T-helper 1 cell (primary cell): ENCODE data around the gene HIC2.
"Not testable (repeated sequence)": the region's sequence is repeated elsewhere in the genome, so short reads cannot be mapped to it uniquely, and the experiment has no call there.

Experiments
- DNase-seq, 5 donors: peaks; one replicate each; pipeline ENCODE4 v3.0.0-alpha.2; 2012 to 2020

HIC2 gene

DNA sequence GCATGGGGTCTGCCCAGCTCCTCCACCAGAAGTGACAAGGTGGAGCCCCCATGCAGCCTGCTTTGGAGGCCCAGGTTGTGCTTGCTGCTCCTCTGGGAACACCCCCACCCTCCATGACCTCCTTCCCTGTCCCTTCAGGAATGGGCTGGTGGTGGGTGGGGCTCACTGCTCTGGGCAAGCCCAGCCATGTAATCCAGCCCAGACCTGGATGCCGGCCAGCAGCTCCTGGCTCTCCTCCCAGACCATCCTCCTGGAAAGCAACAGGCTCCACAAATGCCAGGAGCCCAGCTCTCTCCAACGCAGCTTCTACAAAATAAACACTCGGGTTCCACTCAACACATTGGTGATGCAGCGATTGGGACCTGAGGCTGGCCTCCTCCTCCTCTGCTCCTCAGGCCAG lies 80.8 kb downstream of the HIC2 start:
- not testable (repeated sequence) for DNase-seq

DNA sequence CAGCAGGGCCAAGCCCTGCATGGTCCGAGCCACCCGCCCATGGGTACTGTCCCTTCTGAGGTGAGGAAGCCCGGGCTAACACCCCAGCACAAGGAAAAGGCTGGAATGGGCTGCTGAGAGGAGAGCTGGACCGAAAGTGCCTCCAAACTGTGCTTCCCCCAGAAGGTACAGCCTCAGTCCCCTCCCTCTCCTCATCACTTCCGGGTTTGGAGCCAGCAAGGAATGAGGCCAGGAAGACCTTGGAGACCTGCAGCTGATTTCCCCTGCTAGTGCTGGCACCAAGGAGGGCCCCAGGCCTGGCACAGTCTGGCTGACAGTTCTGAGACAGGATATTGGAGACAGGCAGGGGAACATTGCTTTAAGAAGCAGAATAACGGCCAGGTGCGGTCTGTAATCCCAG lies 81.3 kb downstream of the HIC2 start:
- DNase-seq, result not testable (repeated sequence)

DNA sequence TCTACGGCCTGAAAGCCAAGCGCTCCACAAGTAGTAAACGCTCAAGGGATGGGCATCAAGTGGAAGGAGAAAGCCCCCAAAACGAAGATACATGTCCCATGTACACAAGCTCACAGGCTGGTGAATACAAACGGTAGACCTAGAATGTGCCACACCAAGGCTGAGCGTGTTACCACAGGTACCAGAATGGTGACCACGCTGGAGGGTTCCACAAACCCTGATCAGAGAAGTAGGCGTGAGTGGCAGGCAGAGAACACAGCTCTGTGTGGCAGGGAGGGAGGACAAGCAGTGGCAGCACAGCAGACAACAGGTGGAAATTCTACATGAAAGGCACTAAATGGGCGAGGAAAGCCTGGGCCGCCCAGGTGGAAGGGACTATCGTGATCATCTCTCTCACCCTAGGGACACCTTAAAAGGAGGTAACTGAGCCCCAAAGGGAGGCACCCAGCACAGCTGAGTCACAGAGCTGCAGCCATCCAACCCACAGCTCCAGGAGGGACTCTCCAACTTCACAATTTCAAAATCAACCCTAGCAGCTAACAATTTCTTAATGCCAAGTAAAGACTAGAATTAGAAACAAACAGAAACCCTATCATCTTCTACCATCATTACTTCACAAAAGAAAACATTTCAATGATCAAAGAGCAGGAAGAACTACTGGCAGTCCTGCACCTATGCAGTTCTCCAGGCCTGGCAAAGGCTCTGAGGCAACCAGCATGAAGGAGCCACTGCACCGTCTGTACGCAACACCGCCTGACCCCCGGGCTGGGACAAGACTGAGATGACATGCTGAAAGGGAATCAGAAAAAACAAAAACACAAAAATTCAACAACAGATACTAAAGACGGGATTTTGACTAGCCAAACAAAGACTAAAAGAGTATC lies 82.7 kb downstream of the HIC2 start:
- not testable (repeated sequence) for DNase-seq
